GM15510 (cell line): ENCODE data around the gene HDLBP.

Source experiments
- POLR2A ChIP-seq: IDR thresholded peaks from 3 replicates; pipeline ENCODE4 v1.6.1; 2011; ENCODE audit warnings: borderline replicate concordance; ENCODE audit not compliant: insufficient read length; ENCODE audit errors: extremely low read depth

Gene HDLBP

DNA sequence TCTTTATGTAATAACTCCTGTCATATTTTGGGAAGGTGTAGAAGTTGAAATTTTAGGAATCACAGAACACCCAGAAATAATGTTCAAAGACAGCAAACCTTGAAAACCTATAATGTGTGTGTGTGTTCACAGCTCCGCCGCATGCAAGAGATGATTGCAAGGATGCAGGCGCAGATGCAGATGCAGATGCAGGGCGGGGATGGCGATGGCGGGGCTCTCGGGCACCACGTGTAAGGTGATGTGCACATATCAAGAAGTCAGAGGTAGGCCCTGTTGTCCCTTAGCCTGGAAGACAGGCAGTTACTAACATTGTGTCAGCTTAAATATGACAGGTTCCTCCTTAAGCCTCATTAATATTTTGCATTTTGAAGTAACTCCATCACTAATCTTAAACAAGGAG, 34.5 kb upstream of the HDLBP start:
- TF ChIP-seq POLR2A = no peak

DNA sequence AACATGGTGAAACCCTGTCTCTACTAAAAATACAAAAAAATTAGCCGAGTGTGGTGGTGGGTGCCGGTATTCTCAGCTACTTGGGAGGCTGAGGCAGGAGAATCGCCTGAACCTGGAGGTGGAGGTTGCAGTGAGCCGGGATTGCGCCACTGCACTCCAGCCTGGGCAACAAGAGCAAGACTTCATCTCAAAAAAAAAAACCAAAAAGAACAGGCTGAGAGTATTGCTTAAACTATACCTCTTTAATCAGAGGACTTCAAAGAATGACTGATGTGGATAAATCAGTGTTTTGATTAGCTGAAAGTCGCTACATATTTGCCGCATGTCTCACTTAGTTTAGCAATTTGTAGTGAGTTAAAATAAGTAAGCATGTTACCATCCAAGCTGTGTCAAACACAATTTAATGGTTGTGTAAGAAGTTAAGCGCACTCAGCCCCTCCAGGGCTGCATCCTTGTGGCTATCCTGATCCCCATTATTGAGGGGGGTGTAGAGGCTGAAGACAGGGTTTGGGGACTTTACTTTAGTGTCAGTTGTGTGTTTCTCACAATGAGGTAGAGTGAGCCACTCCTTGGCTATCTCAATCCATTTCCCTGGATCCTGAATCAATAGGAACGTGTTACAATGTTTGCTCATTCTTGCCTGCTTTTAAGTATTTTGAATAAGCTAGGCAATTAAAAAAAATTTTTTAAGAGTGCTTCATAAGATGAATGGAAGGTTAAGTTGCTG, 29.6 kb upstream of the HDLBP start:
- no peak for TF ChIP-seq POLR2A

GRCh38 chr2:241340631-241341163, 25.2 kb upstream of the HDLBP start:
- no peak for TF ChIP-seq POLR2A

DNA sequence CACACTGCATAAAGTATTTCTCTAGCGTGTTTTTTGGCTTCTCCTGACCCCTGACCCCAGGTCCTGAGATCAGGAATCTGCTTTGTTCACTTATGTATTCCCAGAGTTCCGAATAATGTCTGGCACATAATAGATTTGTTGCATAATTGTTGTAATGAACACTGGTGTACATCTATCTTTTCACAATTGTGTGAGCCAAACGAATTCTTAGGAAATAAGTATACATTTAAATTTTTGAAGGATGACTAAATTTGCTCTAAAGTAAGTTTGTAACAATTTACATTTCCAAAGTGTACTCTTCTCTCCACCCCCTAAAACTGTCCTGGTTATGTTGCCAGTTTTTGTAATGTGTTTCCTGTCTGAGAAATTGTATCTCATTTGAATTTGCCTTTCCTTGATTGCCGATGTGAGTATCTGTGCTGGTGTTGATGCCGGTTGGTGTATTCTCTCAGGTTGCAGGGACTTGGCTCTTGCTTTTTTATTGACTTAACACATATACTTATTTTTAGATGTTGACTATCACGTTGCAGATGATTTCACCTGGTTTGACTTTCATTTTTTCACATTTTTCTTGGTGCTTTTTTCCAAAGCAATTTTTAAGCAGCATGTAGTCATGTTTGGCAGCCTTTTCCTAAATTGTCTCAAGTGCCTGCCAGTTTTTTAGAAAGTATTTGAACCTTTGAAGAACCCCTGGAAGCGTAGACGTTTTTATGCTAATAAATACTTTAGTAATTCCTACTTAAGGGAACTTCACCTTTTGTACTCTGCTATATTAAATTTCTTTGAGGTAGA, 24.6 kb upstream of the HDLBP start:
- TF ChIP-seq POLR2A = no peak

GRCh38 chr2:241334813-241335212, 19.3 kb upstream of the HDLBP start:
- no peak for TF ChIP-seq POLR2A

GRCh38 chr2:241330616-241330981, 15.1 kb upstream of the HDLBP start:
- TF ChIP-seq POLR2A = no peak

GRCh38 chr2:241329669-241330615, 14.5 kb upstream of the HDLBP start:
- no peak for TF ChIP-seq POLR2A

GRCh38 chr2:241325257-241325656, 9.8 kb upstream of the HDLBP start:
- no peak for TF ChIP-seq POLR2A

GRCh38 chr2:241324775-241325174, 9.3 kb upstream of the HDLBP start:
- no peak for TF ChIP-seq POLR2A

- TF ChIP-seq POLR2A = no peak
These were observed 8.3 kb upstream of the HDLBP start for GRCh38 chr2:241323778-241324177.

- no peak for TF ChIP-seq POLR2A
These were observed 6.4 kb upstream of the HDLBP start for GRCh38 chr2:241321886-241322285.

DNA sequence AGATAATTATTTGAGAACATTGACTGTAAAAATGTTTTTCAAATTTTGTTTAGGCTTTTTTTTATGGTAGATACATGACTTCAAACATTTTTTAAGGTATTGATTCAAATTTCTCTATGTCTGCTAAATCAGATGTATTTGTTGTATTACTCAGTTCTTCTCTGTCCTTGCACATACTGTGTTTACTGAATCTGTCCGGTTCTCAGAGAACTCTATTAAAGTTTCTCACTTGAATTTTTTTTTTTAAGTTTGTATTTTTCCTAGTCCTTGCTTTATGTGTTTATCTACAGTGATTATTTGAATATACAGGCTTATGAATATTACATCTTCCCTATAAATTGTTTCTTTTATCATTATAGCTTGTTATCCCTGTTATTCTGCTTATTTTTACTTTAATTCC, 5.6 kb upstream of the HDLBP start:
- TF ChIP-seq POLR2A = no peak

- TF ChIP-seq POLR2A = no peak
These were observed 4.9 kb upstream of the HDLBP start for GRCh38 chr2:241320394-241320793.

DNA sequence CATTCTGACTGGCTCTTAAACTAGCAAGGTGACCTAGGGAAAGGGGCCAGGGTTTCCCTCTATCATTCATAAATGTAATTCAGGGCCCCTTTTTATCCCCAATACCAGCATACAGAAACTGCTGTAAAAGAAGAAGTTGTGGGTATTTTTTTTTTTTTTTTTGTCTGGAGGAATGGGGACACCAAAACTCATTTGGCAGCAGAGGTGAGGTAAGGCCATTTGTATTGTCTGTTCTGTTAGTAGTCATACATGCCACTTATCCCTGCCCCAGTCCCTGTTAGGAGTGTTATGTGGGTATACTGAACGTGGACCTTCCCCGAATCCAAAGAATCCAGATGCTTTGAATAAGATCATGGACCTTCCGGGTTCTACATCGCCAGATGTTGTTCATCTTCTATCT, 1.9 kb upstream of the HDLBP start:
- TF ChIP-seq POLR2A = no peak

- no peak for TF ChIP-seq POLR2A
These were observed 1.4 kb upstream of the HDLBP start for GRCh38 chr2:241316825-241317224.
